GM06990 (cell line): ENCODE measurements around the gene UBE2F.
"Not testable (repeated sequence)": the region's sequence is repeated elsewhere in the genome, so short reads cannot be mapped to it uniquely, and the experiment has no call there.

ENCODE experiments used
- DNase-seq: peaks from one replicate; pipeline ENCODE4 v3.0.0-alpha.2; 2011; ENCODE audit not compliant: insufficient read length; ENCODE audit errors: extremely low read depth
- H3K27me3 ChIP-seq: replicated peaks from 2 replicates; pipeline ENCODE4 v1.6.0; 2011; ENCODE audit warnings: low read length; ENCODE audit not compliant: control insufficient read depth, insufficient read depth
- H3K36me3 ChIP-seq: 2 replicates; pipeline ENCODE4 v1.5.1; 2011; ENCODE audit warnings: low read length; ENCODE audit not compliant: control insufficient read depth, insufficient read depth
- H3K4me3 ChIP-seq: replicated peaks from 2 replicates; pipeline ENCODE4 v1.5.1; 2011; ENCODE audit warnings: low read depth, mild to moderate bottlenecking, control low read depth, low read length
- CTCF ChIP-seq: IDR thresholded peaks from 2 replicates; pipeline ENCODE4 v1.5.1; 2011; ENCODE audit warnings: low read length, control low read depth, mild to moderate bottlenecking, inconsistent platforms; ENCODE audit not compliant: insufficient read depth, poor library complexity, severe bottlenecking

Gene UBE2F

GRCh38 chr2:237972936-237973335 is 6.1 kb downstream of the UBE2F start:
- TF ChIP-seq CTCF = no peak

GRCh38 chr2:237977380-237977779 is 10.6 kb downstream of the UBE2F start:
- no peaks in the 10 kb centered on the region for H3K27me3 ChIP-seq
- TF ChIP-seq CTCF = no peak
- peaks cover 15% of the 10 kb centered on the region for H3K36me3 ChIP-seq
- H3K4me3 ChIP-seq = no peak overlapping the region
- DNase-seq = no peak

More at GRCh38 chr2:237972936-237973335, 6.1 kb downstream of the UBE2F start:
- H3K36me3 ChIP-seq = peaks cover 9% of the 10 kb centered on the region
- no peaks in the 10 kb centered on the region for H3K27me3 ChIP-seq
- H3K4me3 ChIP-seq = no peak overlapping the region
- no peak for DNase-seq

GRCh38 chr2:237978058-237978712 is 11.4 kb downstream of the UBE2F start:
- Histone ChIP-seq H3K4me3 (no peak overlapping the region), H3K36me3 (peaks cover 15% of the 10 kb centered on the region), H3K27me3 (no peaks in the 10 kb centered on the region)
- TF ChIP-seq CTCF = no peak
- no peak for DNase-seq

- peaks cover 15% of the 10 kb centered on the region for H3K36me3 ChIP-seq
- no peak for DNase-seq
Observed at GRCh38 chr2:237979331-237979730, 12.5 kb downstream of the UBE2F start.

GRCh38 chr2:237980087-237980486 is 13.3 kb downstream of the UBE2F start:
- no peak for DNase-seq
- TF ChIP-seq CTCF = no peak
- H3K4me3 ChIP-seq = no peak overlapping the region
- H3K27me3 ChIP-seq = no peaks in the 10 kb centered on the region
- H3K36me3 ChIP-seq = peaks cover 15% of the 10 kb centered on the region

More at GRCh38 chr2:237979331-237979730, 12.5 kb downstream of the UBE2F start:
- no peaks in the 10 kb centered on the region for H3K27me3 ChIP-seq
- TF ChIP-seq CTCF = no peak
- H3K4me3 ChIP-seq = no peak overlapping the region

GRCh38 chr2:237980751-237981150 is 13.9 kb downstream of the UBE2F start:
- Histone ChIP-seq H3K27me3 (no peaks in the 10 kb centered on the region), H3K36me3 (peaks cover 13% of the 10 kb centered on the region), H3K4me3 (no peak overlapping the region)
- no peak for TF ChIP-seq CTCF
- DNase-seq = no peak

GRCh38 chr2:237981621-237982020 is 14.8 kb downstream of the UBE2F start:
- H3K4me3 ChIP-seq = not testable (repeated sequence)

More at GRCh38 chr2:237981621-237982020, 14.8 kb downstream of the UBE2F start:
- DNase-seq, H3K27me3 ChIP-seq, H3K36me3 ChIP-seq: not testable (repeated sequence)
